ENCODE results near the gene COL26A1.

DNA sequence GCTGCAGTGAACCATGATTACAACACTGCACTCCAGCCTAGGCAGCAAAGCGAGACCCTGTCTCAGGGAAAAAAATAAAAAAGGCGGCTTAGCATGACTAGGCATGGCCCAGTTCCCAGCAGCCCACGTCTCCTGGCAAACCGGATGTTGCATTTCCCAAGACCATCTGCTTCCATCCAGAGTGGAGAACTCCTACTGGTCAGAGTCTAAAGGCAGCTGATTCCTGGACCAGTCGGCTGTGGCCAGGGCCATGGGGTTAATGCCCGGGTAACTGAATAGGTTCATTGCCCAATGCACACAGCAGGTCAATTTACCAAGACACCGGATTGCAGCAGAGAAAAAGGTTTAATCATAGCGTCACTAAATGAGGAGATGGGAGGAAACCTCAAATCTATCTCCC, 133.3 kb downstream of the COL26A1 start:
- TF ChIP-seq EP300 (IDR thresholded peaks at IDR 0.05; ENCODE audit: low read depth) (no peak), POLR2A (IDR thresholded peaks at IDR 0.05) (no peak)
- TF ChIP-seq, protein P1, sequence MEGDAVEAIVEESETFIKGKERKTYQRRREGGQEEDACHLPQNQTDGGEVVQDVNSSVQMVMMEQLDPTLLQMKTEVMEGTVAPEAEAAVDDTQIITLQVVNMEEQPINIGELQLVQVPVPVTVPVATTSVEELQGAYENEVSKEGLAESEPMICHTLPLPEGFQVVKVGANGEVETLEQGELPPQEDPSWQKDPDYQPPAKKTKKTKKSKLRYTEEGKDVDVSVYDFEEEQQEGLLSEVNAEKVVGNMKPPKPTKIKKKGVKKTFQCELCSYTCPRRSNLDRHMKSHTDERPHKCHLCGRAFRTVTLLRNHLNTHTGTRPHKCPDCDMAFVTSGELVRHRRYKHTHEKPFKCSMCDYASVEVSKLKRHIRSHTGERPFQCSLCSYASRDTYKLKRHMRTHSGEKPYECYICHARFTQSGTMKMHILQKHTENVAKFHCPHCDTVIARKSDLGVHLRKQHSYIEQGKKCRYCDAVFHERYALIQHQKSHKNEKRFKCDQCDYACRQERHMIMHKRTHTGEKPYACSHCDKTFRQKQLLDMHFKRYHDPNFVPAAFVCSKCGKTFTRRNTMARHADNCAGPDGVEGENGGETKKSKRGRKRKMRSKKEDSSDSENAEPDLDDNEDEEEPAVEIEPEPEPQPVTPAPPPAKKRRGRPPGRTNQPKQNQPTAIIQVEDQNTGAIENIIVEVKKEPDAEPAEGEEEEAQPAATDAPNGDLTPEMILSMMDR (IDR thresholded peaks at IDR 0.05) = no peak

Measured in transverse colon (tissue), 3 donors.